HEK293 (cell line): ENCODE data around the gene MRPL21.

Source experiments
- CTCF ChIA-PET: fragments of 350-600 bp; formaldehyde crosslinking; extraction: SDS; loops from one replicate; lab custom pipeline; 2021; ENCODE audit warnings: antibody characterized with exemption; lab: Yijun Ruan, JAX
- POLR2A ChIA-PET: fragments of 300-600 bp; formaldehyde crosslinking; extraction: SDS; loops from one replicate; lab custom pipeline; 2020; ENCODE audit warnings: antibody characterized with exemption, inconsistent platforms; lab: Yijun Ruan, JAX
- H3K27ac ChIP-seq: fragments of 200-500 bp; sonication (Bioruptor generic); 2 replicates; pipeline ENCODE4 v1.5.1; 2014; ENCODE audit warnings: low read depth, low read length, control low read depth, inconsistent platforms; ENCODE audit errors: extremely low read depth
- H3K36me3 ChIP-seq, 2 experiments: fragments of 200-500 bp in 1 of 2; sonication (Bioruptor generic) in 1 of 2; 1 replicate in 1 of 2; 2 replicates in 1 of 2; pipeline ENCODE4 v1.5.1; 2014 to 2017; ENCODE audit warnings: inconsistent platforms in 2 of 2, low read length in 2 of 2; ENCODE audit not compliant: control insufficient read depth in 2 of 2, insufficient read depth in 1 of 2
- H3K4me1 ChIP-seq: fragments of 200-500 bp; sonication (Bioruptor generic); 2 replicates; pipeline ENCODE4 v1.5.1; 2014; ENCODE audit warnings: mild to moderate bottlenecking, low read length, inconsistent platforms; ENCODE audit not compliant: control insufficient read depth, insufficient read depth
- H3K4me3 ChIP-seq: 2 replicates; pipeline ENCODE4 v1.5.1; 2011; ENCODE audit warnings: low read depth, mild to moderate bottlenecking, control low read depth, low read length, moderate library complexity
- H3K9me3 ChIP-seq: fragments of 200-500 bp; sonication (Bioruptor generic); 2 replicates; pipeline ENCODE4 v1.5.1; 2014; ENCODE audit warnings: low read depth, low read length, inconsistent platforms; ENCODE audit not compliant: control insufficient read depth, insufficient read depth
- GFI1B ChIP-seq: fragments of 450-650 bp; formaldehyde crosslinking; IDR thresholded peaks from 2 replicates; pipeline ENCODE4 v1.5.1; 2016; ENCODE audit warnings: missing biosample characterization, missing genetic modification characterization
- MYNN ChIP-seq: fragments of 450-650 bp; formaldehyde crosslinking; IDR thresholded peaks from 2 replicates; pipeline ENCODE4 v1.5.1; 2016; ENCODE audit warnings: missing biosample characterization, missing genetic modification characterization, borderline replicate concordance
- SCRT1 ChIP-seq: fragments of 450-650 bp; formaldehyde crosslinking; IDR thresholded peaks from 2 replicates; pipeline ENCODE4 v1.5.1; 2016; ENCODE audit warnings: missing biosample characterization, missing genetic modification characterization, borderline replicate concordance
- ZFHX2 ChIP-seq: fragments of 450-650 bp; formaldehyde crosslinking; conservative IDR thresholded peaks from 2 replicates; pipeline ENCODE4 v1.5.1; 2016; ENCODE audit warnings: missing biosample characterization, missing genetic modification characterization
- ZIC2 ChIP-seq: fragments of 450-650 bp; formaldehyde crosslinking; IDR thresholded peaks from 2 replicates; pipeline ENCODE4 v1.5.1; 2016; ENCODE audit warnings: missing biosample characterization, missing genetic modification characterization
- ZNF223 ChIP-seq: fragments of 450-650 bp; formaldehyde crosslinking; IDR thresholded peaks from 2 replicates; pipeline ENCODE4 v1.5.1; 2016; ENCODE audit warnings: missing biosample characterization, missing genetic modification characterization
- ZNF239 ChIP-seq: fragments of 450-650 bp; formaldehyde crosslinking; IDR thresholded peaks from 2 replicates; pipeline ENCODE4 v1.5.1; 2016; ENCODE audit warnings: missing biosample characterization, missing genetic modification characterization
- ZNF292 ChIP-seq: fragments of 450-650 bp; formaldehyde crosslinking; IDR thresholded peaks from 2 replicates; pipeline ENCODE4 v1.5.1; 2016; ENCODE audit warnings: low read depth, missing biosample characterization, missing genetic modification characterization, borderline replicate concordance
- ZNF48 ChIP-seq: fragments of 450-650 bp; formaldehyde crosslinking; IDR thresholded peaks from 2 replicates; pipeline ENCODE4 v1.5.1; 2016; ENCODE audit warnings: missing biosample characterization, missing genetic modification characterization
- ZNF544 ChIP-seq: fragments of 450-650 bp; formaldehyde crosslinking; IDR thresholded peaks from 2 replicates; pipeline ENCODE4 v1.5.0; 2017; ENCODE audit warnings: missing biosample characterization, missing genetic modification characterization
- ZNF561 ChIP-seq: fragments of 450-650 bp; IDR thresholded peaks from 2 replicates; pipeline ENCODE4 v1.5.1; 2018; ENCODE audit warnings: missing biosample characterization, missing genetic modification characterization, borderline replicate concordance
- ZNF610 ChIP-seq: fragments of 450-650 bp; formaldehyde crosslinking; IDR thresholded peaks from 2 replicates; pipeline ENCODE4 v1.5.1; 2016; ENCODE audit warnings: missing biosample characterization, missing genetic modification characterization, borderline replicate concordance
- ZNF677 ChIP-seq: fragments of 450-650 bp; IDR thresholded peaks from 2 replicates; pipeline ENCODE4 v1.5.0; 2018; ENCODE audit warnings: missing biosample characterization, mild to moderate bottlenecking, missing genetic modification characterization, moderate library complexity
- ZNF768 ChIP-seq: fragments of 450-650 bp; formaldehyde crosslinking; IDR thresholded peaks from 2 replicates; pipeline ENCODE4 v1.5.1; 2018; ENCODE audit warnings: missing biosample characterization, mild to moderate bottlenecking, missing genetic modification characterization
- ZNF791 ChIP-seq: fragments of 450-650 bp; formaldehyde crosslinking; IDR thresholded peaks from 2 replicates; pipeline ENCODE4 v1.5.1; 2016; ENCODE audit warnings: missing biosample characterization, missing genetic modification characterization
- ZNF792 ChIP-seq: fragments of 450-650 bp; formaldehyde crosslinking; IDR thresholded peaks from 2 replicates; pipeline ENCODE4 v1.5.1; 2016; ENCODE audit warnings: missing biosample characterization, missing genetic modification characterization
- ZSCAN23 ChIP-seq: fragments of 450-650 bp; formaldehyde crosslinking; IDR thresholded peaks from 2 replicates; pipeline ENCODE4 v1.5.1; 2016; ENCODE audit warnings: missing biosample characterization, missing genetic modification characterization
- TF ChIP-seq, protein P1 (sequence below): fragments of 450-650 bp; formaldehyde crosslinking; optimal IDR thresholded peaks from 2 replicates; pipeline ENCODE3; 2016; ENCODE audit warnings: missing biosample characterization, mild to moderate bottlenecking, missing genetic modification characterization
- TF ChIP-seq, protein P2 (sequence below): fragments of 450-650 bp; formaldehyde crosslinking; IDR thresholded peaks from 2 replicates; pipeline ENCODE4; 2016; ENCODE audit warnings: missing biosample characterization, missing genetic modification characterization
- TF ChIP-seq, protein P3 (sequence below): fragments of 450-650 bp; formaldehyde crosslinking; IDR thresholded peaks from 2 replicates; pipeline ENCODE4 v1.5.1; 2016; ENCODE audit warnings: missing biosample characterization, missing genetic modification characterization, low read depth
- TF ChIP-seq, protein P4 (sequence below): fragments of 450-650 bp; formaldehyde crosslinking; IDR thresholded peaks from 2 replicates; pipeline ENCODE4 v1.5.1; 2016; ENCODE audit warnings: missing biosample characterization, missing genetic modification characterization
- TF ChIP-seq, protein P5 (sequence below): fragments of 450-650 bp; formaldehyde crosslinking; IDR thresholded peaks from 2 replicates; pipeline ENCODE4 v1.5.1; 2016; ENCODE audit warnings: missing biosample characterization, missing genetic modification characterization

Gene MRPL21

DNA sequence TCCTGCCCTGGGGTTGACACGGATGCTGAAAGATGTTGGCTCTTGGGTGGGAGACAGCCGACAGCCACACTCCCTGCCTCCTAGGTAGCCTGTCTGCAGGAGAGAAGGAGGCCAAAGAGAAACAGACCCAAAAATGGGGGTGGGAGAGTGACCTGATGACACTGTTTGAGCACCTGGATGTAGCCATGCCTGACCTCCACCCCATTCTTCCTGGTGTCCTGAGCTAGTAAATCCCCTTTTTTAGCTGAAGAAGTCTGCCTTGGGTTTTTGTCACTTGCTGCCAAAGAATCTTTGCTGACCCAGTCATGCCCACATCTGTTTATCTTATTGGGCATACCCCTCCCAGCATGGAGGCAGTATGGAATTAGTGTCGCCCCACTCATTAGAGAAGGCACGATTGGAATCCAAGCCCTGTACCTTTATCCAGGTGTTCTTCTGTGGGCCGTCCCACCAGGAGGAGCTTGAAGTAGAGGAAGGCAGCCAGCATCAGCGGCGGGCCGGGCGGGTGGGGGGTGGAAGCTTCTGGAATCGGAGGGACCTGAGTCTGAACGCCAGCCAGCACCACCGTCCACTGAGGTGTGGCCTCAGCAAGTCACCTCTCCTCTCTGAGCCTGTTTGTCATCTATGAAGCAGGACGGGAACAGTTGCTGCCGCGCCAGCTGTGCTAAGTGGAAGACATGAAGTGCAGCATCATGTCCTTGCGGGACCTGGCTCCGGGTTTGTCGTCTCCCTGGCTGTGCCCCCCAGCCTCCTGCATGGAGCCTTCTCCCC, 37.9 kb upstream of the MRPL21 start:
- TF ChIP-seq SCRT1 (tag by site-specific recombination) = no peak
- TF ChIP-seq ZNF544 (tag by site-specific recombination) = no peak
- no peak for TF ChIP-seq ZNF223 (tag by site-specific recombination)
- TF ChIP-seq ZIC2 (tag by site-specific recombination) = no peak
- TF ChIP-seq, protein P1, sequence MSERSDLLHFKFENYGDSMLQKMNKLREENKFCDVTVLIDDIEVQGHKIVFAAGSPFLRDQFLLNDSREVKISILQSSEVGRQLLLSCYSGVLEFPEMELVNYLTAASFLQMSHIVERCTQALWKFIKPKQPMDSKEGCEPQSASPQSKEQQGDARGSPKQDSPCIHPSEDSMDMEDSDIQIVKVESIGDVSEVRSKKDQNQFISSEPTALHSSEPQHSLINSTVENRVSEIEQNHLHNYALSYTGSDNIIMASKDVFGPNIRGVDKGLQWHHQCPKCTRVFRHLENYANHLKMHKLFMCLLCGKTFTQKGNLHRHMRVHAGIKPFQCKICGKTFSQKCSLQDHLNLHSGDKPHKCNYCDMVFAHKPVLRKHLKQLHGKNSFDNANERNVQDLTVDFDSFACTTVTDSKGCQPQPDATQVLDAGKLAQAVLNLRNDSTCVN = no peak
- no peak for TF ChIP-seq ZNF610 (tag by site-specific recombination)
- no peak for TF ChIP-seq ZNF292 (tag by site-specific recombination)
- TF ChIP-seq ZNF792 = no peak
- TF ChIP-seq, protein P2, sequence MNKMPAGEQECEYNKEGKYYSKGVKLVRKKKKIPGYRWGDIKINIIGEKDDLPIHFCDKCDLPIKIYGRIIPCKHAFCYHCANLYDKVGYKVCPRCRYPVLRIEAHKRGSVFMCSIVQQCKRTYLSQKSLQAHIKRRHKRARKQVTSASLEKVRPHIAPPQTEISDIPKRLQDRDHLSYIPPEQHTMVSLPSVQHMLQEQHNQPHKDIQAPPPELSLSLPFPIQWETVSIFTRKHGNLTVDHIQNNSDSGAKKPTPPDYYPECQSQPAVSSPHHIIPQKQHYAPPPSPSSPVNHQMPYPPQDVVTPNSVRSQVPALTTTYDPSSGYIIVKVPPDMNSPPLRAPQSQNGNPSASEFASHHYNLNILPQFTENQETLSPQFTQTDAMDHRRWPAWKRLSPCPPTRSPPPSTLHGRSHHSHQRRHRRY (tag by site-specific recombination) = no peak
- TF ChIP-seq, all 188 proteins: peak for 0
- H3K4me1 ChIP-seq = no peaks in the 10 kb centered on the region
- ChIA-PET POLR2A (no interaction called here), CTCF (no interaction called here)
- H3K27ac ChIP-seq = no peak overlapping the region
- H3K9me3 ChIP-seq = no peaks in the 10 kb centered on the region
- peaks cover 0 to 40% of the 10 kb centered on the region in 2 experiments; a peak in 1 of 3 replicates for H3K36me3 ChIP-seq
- no peak overlapping the region for H3K4me3 ChIP-seq

DNA sequence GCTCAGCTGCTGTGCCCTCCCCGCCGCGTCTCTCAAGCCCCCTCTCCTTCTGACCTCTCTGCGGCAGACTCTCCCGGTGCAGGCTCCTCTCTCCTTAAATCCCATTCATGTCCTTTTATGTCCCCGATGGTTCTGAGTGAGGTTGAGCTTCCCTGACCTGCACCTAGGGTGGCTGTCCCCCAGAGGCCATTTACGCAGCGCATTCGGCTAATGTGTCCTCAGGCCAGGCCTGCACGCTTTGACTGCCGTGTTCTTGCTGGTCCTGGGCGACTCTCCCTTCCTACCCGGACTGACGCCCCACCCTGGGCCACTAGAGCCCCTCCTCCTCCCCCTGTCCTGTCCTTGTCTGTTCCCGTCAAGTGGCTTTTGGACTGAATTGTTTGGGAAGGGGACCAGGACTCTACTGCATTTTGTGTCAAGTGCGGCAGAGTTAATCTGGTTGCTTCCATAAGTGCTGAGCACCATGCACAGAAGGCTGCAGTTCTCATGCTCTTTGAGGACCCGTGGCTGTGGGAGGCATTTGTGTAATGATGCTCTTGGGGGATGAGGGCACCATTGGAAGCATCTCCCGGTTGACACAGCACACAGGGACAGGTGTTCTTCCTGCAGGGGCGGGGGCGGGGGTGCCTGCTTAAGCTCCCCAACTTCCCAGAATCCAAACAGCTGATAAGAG, 37.2 kb upstream of the MRPL21 start:
- H3K36me3 ChIP-seq = peaks cover 0 to 47% of the 10 kb centered on the region in 2 experiments; a peak in 1 of 3 replicates
- POLR2A ChIA-PET = no interaction called here
- no peaks in the 10 kb centered on the region for H3K9me3 ChIP-seq
- H3K4me1 ChIP-seq = no peaks in the 10 kb centered on the region
- CTCF ChIA-PET = no interaction called here
- no peak overlapping the region for H3K27ac ChIP-seq
- no peak overlapping the region for H3K4me3 ChIP-seq
- TF ChIP-seq, protein P3, sequence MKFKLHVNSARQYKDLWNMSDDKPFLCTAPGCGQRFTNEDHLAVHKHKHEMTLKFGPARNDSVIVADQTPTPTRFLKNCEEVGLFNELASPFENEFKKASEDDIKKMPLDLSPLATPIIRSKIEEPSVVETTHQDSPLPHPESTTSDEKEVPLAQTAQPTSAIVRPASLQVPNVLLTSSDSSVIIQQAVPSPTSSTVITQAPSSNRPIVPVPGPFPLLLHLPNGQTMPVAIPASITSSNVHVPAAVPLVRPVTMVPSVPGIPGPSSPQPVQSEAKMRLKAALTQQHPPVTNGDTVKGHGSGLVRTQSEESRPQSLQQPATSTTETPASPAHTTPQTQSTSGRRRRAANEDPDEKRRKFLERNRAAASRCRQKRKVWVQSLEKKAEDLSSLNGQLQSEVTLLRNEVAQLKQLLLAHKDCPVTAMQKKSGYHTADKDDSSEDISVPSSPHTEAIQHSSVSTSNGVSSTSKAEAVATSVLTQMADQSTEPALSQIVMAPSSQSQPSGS = no peak
- TF ChIP-seq, protein P4, sequence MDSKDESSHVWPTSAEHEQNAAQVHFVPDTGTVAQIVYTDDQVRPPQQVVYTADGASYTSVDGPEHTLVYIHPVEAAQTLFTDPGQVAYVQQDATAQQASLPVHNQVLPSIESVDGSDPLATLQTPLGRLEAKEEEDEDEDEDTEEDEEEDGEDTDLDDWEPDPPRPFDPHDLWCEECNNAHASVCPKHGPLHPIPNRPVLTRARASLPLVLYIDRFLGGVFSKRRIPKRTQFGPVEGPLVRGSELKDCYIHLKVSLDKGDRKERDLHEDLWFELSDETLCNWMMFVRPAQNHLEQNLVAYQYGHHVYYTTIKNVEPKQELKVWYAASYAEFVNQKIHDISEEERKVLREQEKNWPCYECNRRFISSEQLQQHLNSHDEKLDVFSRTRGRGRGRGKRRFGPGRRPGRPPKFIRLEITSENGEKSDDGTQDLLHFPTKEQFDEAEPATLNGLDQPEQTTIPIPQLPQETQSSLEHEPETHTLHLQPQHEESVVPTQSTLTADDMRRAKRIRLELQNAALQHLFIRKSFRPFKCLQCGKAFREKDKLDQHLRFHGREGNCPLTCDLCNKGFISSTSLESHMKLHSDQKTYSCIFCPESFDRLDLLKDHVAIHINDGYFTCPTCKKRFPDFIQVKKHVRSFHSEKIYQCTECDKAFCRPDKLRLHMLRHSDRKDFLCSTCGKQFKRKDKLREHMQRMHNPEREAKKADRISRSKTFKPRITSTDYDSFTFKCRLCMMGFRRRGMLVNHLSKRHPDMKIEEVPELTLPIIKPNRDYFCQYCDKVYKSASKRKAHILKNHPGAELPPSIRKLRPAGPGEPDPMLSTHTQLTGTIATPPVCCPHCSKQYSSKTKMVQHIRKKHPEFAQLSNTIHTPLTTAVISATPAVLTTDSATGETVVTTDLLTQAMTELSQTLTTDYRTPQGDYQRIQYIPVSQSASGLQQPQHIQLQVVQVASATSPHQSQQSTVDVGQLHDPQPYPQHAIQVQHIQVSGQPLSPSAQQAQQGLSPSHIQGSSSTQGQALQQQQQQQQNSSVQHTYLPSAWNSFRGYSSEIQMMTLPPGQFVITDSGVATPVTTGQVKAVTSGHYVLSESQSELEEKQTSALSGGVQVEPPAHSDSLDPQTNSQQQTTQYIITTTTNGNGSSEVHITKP (tag by site-specific recombination) = no peak
- TF ChIP-seq ZSCAN23 (no peak), ZFHX2 (tag by site-specific recombination) (no peak), ZNF48 (tag by site-specific recombination) (no peak), MYNN (tag by site-specific recombination) (no peak), ZNF239 (no peak), ZNF768 (tag by site-specific recombination) (no peak), ZNF677 (tag by site-specific recombination) (no peak), ZNF791 (tag by site-specific recombination) (no peak), ZNF561 (tag by site-specific recombination) (no peak), GFI1B (no peak)
- TF ChIP-seq, protein P5, sequence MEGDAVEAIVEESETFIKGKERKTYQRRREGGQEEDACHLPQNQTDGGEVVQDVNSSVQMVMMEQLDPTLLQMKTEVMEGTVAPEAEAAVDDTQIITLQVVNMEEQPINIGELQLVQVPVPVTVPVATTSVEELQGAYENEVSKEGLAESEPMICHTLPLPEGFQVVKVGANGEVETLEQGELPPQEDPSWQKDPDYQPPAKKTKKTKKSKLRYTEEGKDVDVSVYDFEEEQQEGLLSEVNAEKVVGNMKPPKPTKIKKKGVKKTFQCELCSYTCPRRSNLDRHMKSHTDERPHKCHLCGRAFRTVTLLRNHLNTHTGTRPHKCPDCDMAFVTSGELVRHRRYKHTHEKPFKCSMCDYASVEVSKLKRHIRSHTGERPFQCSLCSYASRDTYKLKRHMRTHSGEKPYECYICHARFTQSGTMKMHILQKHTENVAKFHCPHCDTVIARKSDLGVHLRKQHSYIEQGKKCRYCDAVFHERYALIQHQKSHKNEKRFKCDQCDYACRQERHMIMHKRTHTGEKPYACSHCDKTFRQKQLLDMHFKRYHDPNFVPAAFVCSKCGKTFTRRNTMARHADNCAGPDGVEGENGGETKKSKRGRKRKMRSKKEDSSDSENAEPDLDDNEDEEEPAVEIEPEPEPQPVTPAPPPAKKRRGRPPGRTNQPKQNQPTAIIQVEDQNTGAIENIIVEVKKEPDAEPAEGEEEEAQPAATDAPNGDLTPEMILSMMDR (tag by site-specific recombination) = no peak
